NCI-H1436 (cell line): Measurements from ENCODE around the gene CENPH.
"Not testable (repeated sequence)": the region's sequence is repeated elsewhere in the genome, so short reads cannot be mapped to it uniquely, and the experiment has no call there.

ENCODE experiments used
- DNase-seq: peaks from one replicate; lab custom pipeline; 2025; lab: John Stamatoyannopoulos, UW

The CENPH gene

GRCh38 chr5:69255940-69256339 lies 66.6 kb downstream of the CENPH start:
- DNase-seq, result not testable (repeated sequence)

- DNase-seq, result no peak
These were observed 68.2 kb downstream of the CENPH start for GRCh38 chr5:69257577-69257976.
